ENCODE measurements around the gene TNFRSF4.

TNFRSF4 gene

DNA sequence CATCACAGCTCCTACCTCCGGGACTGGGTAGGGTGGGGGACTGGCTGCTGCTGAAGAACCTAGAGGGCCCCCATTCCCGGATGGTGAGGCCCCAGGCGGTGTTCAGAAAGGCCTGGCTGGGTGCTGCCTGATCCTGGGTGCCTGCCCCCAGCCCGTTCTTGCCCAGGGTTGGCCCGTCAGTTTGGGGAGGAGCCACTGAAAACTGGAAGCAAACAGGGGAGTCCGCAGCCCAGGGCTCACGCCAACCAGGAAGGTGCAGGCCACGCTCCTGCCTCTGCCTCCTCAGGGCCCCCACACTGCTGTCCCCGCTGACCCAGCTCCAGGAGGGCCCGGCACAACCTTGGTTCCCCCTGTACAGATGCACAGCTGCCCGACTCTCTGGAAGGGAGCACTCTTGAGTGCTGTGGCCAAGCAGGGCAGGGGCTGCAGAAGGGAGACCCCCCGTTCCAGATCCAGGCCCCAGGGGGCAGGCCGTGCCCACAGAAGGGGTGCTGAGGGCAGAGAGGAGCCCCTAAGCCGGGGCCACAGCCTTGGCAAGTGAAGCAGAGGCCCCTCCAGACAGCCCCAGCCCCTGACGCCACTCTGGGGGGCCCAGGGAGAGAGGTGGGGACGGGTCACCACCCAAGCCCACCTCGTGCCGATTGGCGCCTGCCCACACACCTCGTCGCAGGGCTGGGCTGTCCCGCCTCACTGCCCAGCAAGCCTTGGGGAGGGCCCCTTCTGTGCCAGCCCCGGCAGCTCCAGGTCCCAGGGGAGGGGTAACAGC lies 27.1 kb upstream of the TNFRSF4 start:
- Histone ChIP-seq H3K4me3 (IDR thresholded peaks at IDR 0.05; ENCODE audit: insufficient read depth, low read depth, low read length) (no peak overlapping the region), H3K27ac (no peak overlapping the region), H3K27me3 (ENCODE audit: insufficient read depth, low read depth) (peaks cover 54% of the 10 kb centered on the region), H3K4me2 (no peak overlapping the region; the same call in 1 of the 2 replicates), H3K4me1 (ENCODE audit: low read depth, poor library complexity, severe bottlenecking) (peaks cover 11% of the 10 kb centered on the region), H2AFZ (ENCODE audit: low read depth) (no peak overlapping the region; the same call in 1 of the 2 replicates), H4K20me1 (ENCODE audit: insufficient read depth) (no peaks in the 10 kb centered on the region), H3K36me3 (ENCODE audit: insufficient read depth) (no peaks in the 10 kb centered on the region), H3K9ac (no peak overlapping the region), H3K79me2 (ENCODE audit: insufficient read depth, low read depth) (no peaks in the 10 kb centered on the region)
- TF ChIP-seq, protein P1, sequence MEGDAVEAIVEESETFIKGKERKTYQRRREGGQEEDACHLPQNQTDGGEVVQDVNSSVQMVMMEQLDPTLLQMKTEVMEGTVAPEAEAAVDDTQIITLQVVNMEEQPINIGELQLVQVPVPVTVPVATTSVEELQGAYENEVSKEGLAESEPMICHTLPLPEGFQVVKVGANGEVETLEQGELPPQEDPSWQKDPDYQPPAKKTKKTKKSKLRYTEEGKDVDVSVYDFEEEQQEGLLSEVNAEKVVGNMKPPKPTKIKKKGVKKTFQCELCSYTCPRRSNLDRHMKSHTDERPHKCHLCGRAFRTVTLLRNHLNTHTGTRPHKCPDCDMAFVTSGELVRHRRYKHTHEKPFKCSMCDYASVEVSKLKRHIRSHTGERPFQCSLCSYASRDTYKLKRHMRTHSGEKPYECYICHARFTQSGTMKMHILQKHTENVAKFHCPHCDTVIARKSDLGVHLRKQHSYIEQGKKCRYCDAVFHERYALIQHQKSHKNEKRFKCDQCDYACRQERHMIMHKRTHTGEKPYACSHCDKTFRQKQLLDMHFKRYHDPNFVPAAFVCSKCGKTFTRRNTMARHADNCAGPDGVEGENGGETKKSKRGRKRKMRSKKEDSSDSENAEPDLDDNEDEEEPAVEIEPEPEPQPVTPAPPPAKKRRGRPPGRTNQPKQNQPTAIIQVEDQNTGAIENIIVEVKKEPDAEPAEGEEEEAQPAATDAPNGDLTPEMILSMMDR (conservative IDR thresholded peaks at IDR 0.05; ENCODE audit: low read depth, low read length) = no peak

DNA sequence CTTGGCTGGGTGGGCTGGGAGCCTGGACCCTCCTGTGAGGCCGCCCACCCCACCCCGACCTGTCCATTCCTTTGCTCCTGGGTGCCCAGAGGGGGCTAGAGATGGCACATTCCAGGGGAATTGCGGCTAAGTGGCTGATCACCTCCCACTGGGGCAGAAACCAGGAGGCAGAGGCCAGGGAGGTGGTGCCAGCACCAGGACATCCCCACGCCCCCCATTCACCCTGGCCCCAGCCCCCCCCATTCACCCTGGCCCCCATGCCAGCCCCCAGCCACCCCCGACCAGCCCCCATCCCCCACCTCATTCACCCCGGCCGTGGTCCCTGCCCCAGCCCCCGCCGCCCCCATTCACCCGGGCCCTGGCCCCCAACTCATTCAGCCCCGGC lies 26.4 kb upstream of the TNFRSF4 start:
- Histone ChIP-seq H3K9ac (no peak overlapping the region), H3K27ac (no peak overlapping the region)

DNA sequence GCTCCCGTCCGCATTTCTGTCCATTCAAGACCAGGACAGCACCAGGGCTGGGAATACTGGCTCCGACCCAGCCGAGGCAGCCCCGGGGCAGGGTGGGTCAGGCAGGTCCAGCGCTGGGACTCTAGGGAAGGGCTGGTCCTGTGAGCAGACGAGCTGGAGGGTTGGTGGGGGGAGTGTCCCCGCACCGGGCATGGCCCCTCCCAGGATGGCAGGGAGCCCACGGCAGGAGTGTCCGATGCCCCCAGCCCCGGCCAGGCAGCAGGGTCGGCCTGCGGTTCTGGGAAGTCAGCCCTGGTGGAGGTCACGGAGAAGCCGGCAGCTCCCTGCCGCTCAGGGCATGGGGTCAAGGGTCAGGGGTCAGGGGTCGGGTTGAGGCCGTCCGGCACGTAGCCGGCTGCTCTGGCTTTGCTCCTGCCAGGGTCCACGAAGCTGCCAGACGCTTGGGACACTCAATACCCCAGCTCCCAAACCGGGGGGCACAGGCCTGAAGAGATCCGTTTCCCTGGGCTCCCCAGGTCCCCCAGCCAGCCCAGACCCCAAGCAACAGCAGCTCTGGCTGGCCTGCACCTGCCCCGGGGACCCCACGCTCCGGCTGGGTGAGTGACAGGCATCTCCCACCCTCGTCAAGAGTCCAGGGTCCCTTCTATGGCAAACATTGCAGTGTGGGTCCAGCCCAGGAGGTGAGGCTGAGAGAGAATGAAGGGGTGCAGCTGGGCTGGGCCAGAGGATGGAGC lies 25.8 kb upstream of the TNFRSF4 start:
- Histone ChIP-seq H3K27me3 (ENCODE audit: insufficient read depth, low read depth) (peaks cover 49% of the 10 kb centered on the region), H2AFZ (ENCODE audit: low read depth) (no peak overlapping the region), H3K4me3 (IDR thresholded peaks at IDR 0.05; ENCODE audit: insufficient read depth, low read depth, low read length) (no peak overlapping the region), H4K20me1 (ENCODE audit: insufficient read depth) (no peaks in the 10 kb centered on the region), H3K27ac (no peak overlapping the region), H3K36me3 (ENCODE audit: insufficient read depth) (no peaks in the 10 kb centered on the region), H3K79me2 (ENCODE audit: insufficient read depth, low read depth) (no peaks in the 10 kb centered on the region), H3K4me2 (no peak overlapping the region), H3K4me1 (ENCODE audit: low read depth, poor library complexity, severe bottlenecking) (peaks cover 13% of the 10 kb centered on the region), H3K9ac (no peak overlapping the region)
- TF ChIP-seq, protein P1 (conservative IDR thresholded peaks at IDR 0.05; ENCODE audit: low read depth, low read length) = no peak

More for the DNA sequence above, 26.4 kb upstream of the TNFRSF4 start:
- Histone ChIP-seq H3K36me3 (ENCODE audit: insufficient read depth) (no peaks in the 10 kb centered on the region), H2AFZ (ENCODE audit: low read depth) (no peak overlapping the region), H3K4me2 (no peak overlapping the region), H3K79me2 (ENCODE audit: insufficient read depth, low read depth) (no peaks in the 10 kb centered on the region), H4K20me1 (ENCODE audit: insufficient read depth) (no peaks in the 10 kb centered on the region), H3K27me3 (ENCODE audit: insufficient read depth, low read depth) (peaks cover 49% of the 10 kb centered on the region), H3K4me1 (ENCODE audit: low read depth, poor library complexity, severe bottlenecking) (peaks cover 13% of the 10 kb centered on the region), H3K4me3 (IDR thresholded peaks at IDR 0.05; ENCODE audit: insufficient read depth, low read depth, low read length) (no peak overlapping the region)
- TF ChIP-seq, protein P1 (conservative IDR thresholded peaks at IDR 0.05; ENCODE audit: low read depth, low read length) = no peak

DNA sequence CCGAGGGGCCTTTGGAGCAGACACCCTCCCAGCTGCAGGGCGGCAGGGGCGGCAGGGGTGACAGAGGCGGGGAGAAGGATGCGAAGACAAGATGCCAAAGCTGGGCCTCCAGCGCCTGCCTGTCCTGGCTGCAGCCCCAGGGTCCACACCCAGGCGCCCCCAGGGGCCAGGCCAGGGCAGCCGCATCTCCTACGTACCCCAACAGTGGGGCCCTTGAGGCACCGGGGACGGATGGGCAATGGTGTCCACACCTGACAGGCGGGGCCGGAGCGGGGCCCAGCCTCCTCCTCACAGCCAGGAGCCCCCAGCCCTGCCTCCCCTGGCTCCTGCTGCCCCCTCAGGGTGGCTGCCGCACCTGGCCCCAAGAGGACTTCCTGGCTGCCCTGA lies 25.3 kb upstream of the TNFRSF4 start:
- no peak overlapping the region for H3K4me3 ChIP-seq (IDR thresholded peaks at IDR 0.05; ENCODE audit: insufficient read depth, low read depth, low read length)
- TF ChIP-seq, protein P1 (conservative IDR thresholded peaks at IDR 0.05; ENCODE audit: low read depth, low read length) = no peak
- no peaks in the 10 kb centered on the region for H3K36me3 ChIP-seq (ENCODE audit: insufficient read depth)
- no peak overlapping the region for H2AFZ ChIP-seq (ENCODE audit: low read depth)
- H3K79me2 ChIP-seq (ENCODE audit: insufficient read depth, low read depth) = no peaks in the 10 kb centered on the region
- H4K20me1 ChIP-seq (ENCODE audit: insufficient read depth) = no peaks in the 10 kb centered on the region
- H3K4me2 ChIP-seq = no peak overlapping the region
- no peak overlapping the region for H3K27ac ChIP-seq
- H3K27me3 ChIP-seq (ENCODE audit: insufficient read depth, low read depth) = peaks cover 48% of the 10 kb centered on the region
- H3K9ac ChIP-seq = no peak overlapping the region
- peaks cover 13% of the 10 kb centered on the region for H3K4me1 ChIP-seq (ENCODE audit: low read depth, poor library complexity, severe bottlenecking)

All from KMS-11 (cell line).